ENCODE data around the gene HTRA2. TPM values are rescaled to one million over a fixed set of nuclear protein-coding genes. Genes with fewer than 3 reads are reported as not detected.

The HTRA2 gene
- total RNA-seq, result 14.9 and 21.3 TPM in 2 replicates

DNA sequence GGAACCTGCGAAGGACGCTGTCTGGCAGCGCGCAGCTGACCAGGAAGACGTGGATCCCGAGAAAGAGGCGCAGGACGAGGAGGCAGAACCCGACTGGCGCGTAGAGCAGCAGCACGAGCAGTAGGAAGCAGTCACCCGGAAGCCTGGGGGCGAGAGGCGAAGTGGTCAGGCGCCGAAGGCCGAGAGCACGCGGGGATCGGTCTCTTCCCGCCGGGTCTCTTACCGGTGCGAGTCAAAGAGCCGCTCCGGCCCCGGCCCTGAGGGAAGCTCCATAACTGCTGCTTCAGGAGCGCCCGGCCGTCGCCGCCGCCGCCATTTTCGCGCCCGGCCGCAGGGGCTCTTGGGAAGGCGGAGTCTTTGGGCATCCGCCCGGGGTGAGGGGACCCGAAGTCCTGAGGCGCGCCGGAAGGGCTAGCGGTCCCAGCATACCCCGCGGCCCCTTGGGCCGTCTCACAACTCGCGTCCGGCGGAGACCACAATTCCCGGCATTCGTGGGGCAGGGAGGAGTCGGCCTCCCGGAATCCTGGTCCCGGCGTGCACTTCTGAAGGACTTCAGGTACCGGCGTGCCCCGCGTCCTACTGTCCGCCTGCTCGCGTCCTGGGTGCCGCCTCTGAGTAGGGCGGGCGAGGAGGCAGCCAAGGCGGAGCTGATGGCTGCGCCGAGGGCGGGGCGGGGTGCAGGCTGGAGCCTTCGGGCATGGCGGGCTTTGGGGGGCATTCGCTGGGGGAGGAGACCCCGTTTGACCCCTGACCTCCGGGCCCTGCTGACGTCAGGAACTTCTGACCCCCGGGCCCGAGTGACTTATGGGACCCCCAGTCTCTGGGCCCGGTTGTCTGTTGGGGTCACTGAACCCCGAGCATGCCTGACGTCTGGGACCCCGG lies at the start of gene HTRA2, which contains the start of gene AUP1:
Gene HTRA2, plus strand, starts transcription at position 577 of the 882 bp plus-strand sequence. Its CDS starts 74 bp downstream, at position 651.
Gene AUP1, minus strand, starts transcription at position 350 of the 882 bp plus-strand sequence. Its CDS starts 77 bp downstream, at position 273.

DNA sequence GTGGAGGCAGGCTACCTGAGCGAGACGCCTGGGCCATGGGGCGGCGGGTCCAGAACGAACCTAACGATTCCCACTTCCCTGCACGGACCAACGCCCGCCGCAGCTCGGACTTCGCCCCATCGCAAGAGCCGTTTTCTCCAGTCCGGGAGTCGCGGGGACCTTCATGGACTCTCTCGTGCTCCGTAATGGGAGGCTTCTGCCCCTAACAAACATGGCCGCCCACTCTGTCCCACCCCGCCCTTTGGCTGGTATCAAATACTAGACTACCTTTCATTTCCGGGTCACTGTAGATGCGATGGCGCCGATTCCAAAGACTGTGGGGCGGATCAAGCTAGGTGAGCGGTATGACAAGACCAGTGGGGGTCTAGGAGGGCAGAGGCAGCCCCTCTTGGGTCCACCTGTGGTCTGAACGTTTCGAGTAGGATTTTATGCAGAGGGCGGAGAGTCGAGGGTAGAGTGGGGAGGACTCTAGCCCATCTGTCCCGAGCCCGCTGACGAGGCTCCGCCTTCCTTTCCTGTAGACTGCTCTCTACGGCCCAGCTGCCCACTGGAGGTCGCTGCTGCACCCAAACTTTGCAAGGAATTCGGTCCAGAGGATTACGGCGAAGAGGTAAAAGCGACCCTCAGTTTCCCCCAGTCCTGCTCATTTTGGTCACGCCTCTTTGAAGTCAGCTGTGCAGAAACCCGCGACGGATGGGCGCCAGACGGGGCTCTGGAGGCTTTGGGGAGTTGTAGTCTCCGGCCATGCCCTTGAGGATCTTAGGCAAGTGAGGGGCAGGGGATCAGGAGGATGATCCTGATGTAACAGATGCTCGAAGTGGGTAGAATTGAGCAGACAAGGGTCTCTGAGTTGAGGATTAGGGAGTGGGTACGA lies 46.7 kb upstream of the HTRA2 start, which contains the start of the genes CCDC142 and TTC31:
Gene CCDC142, minus strand, starts transcription at position 198 of the 874 bp plus-strand sequence. Its CDS starts 161 bp downstream, at position 37.
Gene TTC31, plus strand, starts transcription at position 281 of the 874 bp plus-strand sequence. Its CDS starts 15 bp downstream, at position 296.

DNA sequence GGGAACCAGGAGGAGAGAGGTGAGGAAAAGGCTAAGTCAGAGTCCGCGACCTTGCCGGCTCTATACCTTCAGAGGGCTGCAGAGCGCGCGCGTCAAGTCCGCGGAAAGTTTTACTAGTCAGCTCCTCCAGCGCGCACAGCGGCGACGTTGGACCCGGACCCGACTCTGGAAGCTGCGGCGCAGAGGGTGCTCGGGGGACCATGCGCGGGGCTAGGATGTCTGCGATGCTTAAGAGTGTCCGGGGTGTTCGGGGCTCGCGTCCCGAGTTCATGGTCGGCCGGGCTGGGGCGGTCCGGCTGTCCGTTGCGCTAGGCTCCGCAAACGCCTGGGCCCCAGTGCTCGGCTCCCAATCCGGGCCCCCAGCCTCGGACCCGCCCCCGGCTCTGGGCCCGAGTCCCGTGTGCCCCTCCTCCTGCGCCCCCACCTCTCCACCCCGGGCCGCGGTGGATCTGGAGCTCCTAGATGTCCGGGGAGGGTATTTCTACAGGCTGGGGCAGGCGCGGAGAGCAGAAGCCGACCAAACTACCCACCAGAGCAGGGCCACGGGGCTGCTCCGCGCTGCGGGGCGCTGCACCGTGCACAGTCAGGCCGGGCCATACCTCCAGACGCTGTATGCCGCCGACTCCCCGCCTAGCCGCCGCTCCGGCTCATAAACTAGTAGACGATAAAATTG lies 30.3 kb upstream of the HTRA2 start, which contains the start of gene LBX2:
Gene LBX2, minus strand, starts transcription at position 337 of the 673 bp plus-strand sequence. Its CDS starts 66 bp downstream, at position 271.

DNA sequence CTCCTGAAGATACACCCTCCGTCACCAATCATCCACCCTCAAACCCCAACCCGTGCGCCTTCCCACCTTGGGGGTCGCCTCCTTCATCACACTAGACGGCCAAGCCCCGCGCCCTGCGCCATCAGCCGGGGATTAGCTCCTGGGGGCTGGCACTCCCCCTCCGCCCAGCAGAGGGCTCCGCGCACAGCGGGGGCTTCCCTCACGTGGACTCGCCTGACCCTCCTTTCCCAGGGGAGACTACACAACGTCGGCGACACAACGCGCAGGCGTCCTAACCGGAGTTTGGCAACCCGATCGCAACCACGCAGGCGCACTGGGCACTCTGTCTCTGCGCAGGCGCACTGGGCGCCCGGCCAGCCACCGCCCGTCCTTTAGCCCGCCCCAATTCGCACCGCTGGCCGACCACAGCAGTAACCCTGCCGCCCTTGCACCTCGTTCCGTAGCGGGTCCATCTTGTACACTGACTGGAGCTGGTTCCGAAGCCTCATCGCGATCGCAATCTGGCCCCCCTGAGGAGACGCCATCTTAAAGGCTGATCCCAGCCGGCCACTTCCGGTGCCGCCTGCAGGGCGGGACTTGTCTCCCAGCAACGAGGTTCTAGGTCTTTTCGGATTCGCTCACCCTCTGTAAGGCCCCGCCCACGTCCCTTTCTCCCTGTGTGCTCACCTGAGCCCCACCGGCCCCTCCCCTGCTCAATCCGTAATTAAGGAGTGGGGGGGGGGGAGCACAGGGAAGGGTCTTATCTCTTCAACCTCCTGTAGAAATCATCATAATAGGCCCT lies 22.4 kb upstream of the HTRA2 start, which contains the start of gene PCGF1:
Gene PCGF1, minus strand, starts transcription at position 551 of the 781 bp plus-strand sequence. Its CDS starts 27 bp downstream, at position 524.

DNA sequence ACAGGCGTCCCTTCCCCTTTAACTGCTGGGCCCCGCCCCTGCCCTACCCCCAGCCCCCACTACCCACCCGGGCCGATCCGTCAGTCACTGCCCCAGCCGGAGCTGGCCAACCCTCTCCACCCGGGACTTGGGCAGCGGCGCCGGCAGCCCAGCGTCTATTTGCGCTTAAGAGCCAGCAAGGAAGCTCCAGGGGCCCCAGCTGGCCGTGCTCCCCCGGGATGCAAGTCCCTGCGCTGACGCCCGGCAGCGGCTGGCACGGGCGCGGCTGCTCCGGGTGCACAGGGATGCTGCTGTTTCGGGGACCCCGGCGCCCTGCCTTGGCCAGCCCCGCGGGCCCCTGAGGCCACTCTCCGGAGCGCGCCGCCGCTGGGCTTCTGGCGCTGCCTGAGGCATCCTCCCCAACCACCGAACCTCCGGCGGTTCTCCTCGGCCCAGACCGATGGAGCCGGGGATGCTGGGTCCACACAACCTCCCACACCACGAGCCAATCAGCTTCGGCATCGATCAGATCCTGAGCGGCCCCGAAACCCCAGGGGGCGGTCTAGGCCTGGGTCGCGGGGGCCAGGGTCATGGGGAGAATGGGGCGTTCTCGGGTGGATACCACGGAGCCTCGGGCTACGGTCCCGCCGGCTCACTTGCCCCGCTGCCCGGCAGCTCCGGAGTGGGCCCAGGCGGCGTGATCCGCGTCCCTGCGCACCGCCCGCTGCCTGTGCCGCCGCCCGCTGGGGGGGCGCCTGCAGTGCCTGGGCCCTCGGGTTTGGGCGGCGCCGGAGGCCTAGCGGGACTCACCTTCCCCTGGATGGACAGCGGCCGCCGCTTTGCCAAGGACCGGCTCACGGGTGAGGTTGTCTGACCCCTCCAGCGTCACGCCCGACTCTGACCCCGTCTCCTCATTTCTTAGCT lies 15.1 kb upstream of the HTRA2 start, which contains the start of gene TLX2:
Gene TLX2, plus strand, starts transcription at position 83 of the 903 bp plus-strand sequence. Its CDS starts 357 bp downstream, at position 440.

DNA sequence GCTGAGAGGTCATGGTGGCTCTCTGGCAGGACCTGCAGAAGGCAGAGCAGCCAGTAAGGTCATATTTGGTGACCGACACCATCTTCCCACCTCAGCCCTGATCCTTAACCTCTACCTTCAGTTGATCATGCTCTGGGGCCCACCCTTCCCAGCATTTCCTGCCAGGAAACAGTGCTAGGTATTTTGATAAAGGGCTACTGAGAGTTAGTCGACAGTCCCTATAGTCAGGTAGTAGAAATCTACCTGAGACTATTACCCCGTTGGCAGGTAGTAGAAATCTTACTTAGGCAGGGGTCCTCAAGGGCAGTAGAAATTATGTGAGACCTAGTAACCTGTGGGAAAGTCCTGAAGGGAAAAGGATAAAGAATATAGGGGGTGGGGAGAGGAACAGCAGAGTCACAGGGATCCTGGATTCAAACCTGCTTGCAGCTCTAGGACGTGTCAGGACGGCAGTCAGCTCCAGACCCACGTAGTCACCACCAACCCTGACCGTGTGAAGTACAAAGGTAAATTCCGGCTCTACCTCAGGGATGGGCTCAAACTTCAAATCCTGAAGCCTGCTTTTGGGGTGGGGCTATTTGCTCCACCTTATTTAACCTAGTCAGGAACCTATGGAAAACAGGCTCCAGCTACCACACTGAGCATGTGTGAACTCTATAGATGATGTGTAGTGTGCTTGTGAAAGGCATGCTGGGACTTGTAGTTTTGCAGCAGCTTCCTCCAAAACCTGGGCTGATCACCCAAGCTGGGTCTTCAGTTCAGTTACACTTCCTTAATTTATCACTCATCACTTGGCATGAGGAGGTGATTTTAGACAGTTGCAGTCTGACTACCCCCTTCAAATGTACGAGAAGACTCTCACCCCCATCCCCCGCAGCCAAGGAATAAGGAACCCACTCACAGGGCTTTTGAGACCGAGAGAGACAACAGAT lies 3.8 kb upstream of the HTRA2 start, which contains the start of gene DQX1:
Gene DQX1, minus strand, starts transcription at position 515 of the 932 bp plus-strand sequence. Its CDS starts 502 bp downstream, at position 13.

DNA sequence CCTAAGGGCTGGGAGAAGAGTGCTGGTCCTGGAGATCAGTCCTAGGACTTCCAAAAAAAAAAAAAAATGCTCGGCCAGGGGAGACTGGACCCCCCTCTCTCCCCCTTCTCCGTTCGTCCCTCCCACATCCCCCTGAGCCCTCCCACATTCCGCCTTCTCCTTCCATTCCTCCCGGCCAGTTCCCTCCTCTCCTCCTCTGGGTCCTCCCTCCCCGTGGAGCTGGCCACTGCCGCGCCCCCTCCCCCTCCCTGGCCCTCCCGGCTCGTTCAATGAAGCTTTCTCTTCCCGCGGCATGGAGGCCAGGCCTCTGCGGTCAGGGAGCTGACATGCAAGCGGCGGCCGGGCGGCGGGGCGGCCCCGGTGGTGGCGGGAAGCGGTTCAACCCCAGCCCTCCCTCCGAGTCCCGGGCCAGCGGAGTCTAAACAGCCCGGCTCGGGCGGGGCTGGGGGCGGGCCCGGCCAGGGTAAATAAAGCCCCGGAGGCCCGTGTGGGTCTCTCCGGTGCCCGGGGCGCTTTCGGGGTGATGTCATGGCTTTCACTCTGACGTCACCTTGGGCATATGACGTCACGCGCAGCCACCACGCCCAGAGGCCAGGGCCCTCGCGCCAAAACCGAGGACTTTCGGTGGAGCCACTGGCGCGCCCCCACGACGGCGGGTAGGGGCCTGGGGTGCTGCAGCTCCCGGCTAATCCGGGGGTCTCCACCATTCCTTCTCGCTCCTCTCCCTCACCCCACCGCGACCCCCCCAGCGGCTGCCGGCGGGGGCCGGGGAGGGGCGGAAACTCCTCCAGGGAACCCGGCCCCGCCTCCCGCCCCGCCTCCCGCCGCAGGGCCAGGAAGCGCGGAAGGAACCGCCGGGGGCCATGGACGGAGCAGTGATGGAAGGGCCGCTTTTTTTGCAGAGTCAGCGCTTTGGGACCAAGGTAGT lies 24.4 kb downstream of the HTRA2 start, which contains the start of the genes DOK1 and LOXL3:
Gene DOK1, plus strand, starts transcription at position 829 of the 928 bp plus-strand sequence. Its CDS starts 35 bp downstream, at position 864.
Gene LOXL3, minus strand, starts transcription at position 51 of the 928 bp plus-strand sequence. CDS start 1,308 bp downstream, outside the sequence.

Other genes with a start within 250 kb of the HTRA2 start
- gene SLC4A5, start 186.5 kb upstream of the HTRA2 start, total RNA-seq, result 0.34 and 1.7 TPM in 2 replicates
- gene DCTN1, start 149.6 kb upstream of the HTRA2 start, total RNA-seq, result 83.1 and 101 TPM in 2 replicates
- 1.6 and 4.9 TPM in 2 replicates for gene C2orf81, start 108.3 kb upstream of the HTRA2 start, total RNA-seq
- 19.8 and 20.9 TPM in 2 replicates for gene WDR54, start 108.2 kb upstream of the HTRA2 start, total RNA-seq
- gene RTKN, start 88.0 kb upstream of the HTRA2 start, total RNA-seq, result 10.4 and 13.9 TPM in 2 replicates
- 16.6 and 18.4 TPM in 2 replicates for gene INO80B, start 74.8 kb upstream of the HTRA2 start, total RNA-seq
- 46.9 and 49.3 TPM in 2 replicates for gene WBP1, start 71.5 kb upstream of the HTRA2 start, total RNA-seq
- gene MOGS, start 64.6 kb upstream of the HTRA2 start, total RNA-seq, result 41.9 and 45.2 TPM in 2 replicates
- 17.1 and 46.9 TPM in 2 replicates for gene MRPL53, start 57.3 kb upstream of the HTRA2 start, total RNA-seq
- gene CCDC142, start 46.9 kb upstream of the HTRA2 start, total RNA-seq, result 7.0 and 15.5 TPM in 2 replicates
- gene TTC31, start 46.9 kb upstream of the HTRA2 start, total RNA-seq, result 18.9 and 20.7 TPM in 2 replicates
- gene LBX2, start 30.3 kb upstream of the HTRA2 start, total RNA-seq, result 3.2 TPM in 2 replicates
- gene PCGF1, start 22.2 kb upstream of the HTRA2 start, total RNA-seq, result 8.9 and 13.4 TPM in 2 replicates
- gene TLX2, start 15.5 kb upstream of the HTRA2 start, total RNA-seq, result not detected in 2 replicates
- gene DQX1, start 3.7 kb upstream of the HTRA2 start, total RNA-seq, result not detected in 2 replicates
- 63.0 and 84.6 TPM in 2 replicates for gene AUP1, start 227 bp upstream of the HTRA2 start, total RNA-seq
- 21.8 and 27.0 TPM in 2 replicates for gene LOXL3, start 24.0 kb downstream of the HTRA2 start, total RNA-seq
- 28.5 and 32.5 TPM in 2 replicates for gene DOK1, start 24.8 kb downstream of the HTRA2 start, total RNA-seq
- 0.06 TPM in 1 of 2 replicates, not detected in the other for gene M1AP, start 118.4 kb downstream of the HTRA2 start, total RNA-seq
- gene SEMA4F, start 124.3 kb downstream of the HTRA2 start, total RNA-seq, result 3.6 and 4.5 TPM in 2 replicates